Kidney (tissue), 14 donors: ENCODE data around the gene TUBA4A. TPM values are rescaled to one million over a fixed set of nuclear protein-coding genes. Genes with fewer than 3 reads are reported as not detected.
A peak's percentile ranks its signal among the peaks of the same experiment; 100 is the strongest.

Experiments
- DNase-seq, 5 donors: peaks; one replicate each; pipeline ENCODE4 v3.0.0-alpha.2; 2013 to 2020
- FAIRE-seq: peaks from 2 replicates; lab custom pipeline; 2012; peaks lifted over from hg19 to GRCh38; lab: Jason Lieb, UNC
- H3K27ac ChIP-seq, 2 donors: one replicate each; pipeline ENCODE4 v1.7.0; 2013; ENCODE audit warnings: low read depth in 2 of 2, low read length in 2 of 2, inconsistent platforms in 1 of 2
- H3K27me3 ChIP-seq: one replicate; pipeline ENCODE4 v1.7.1; 2013; ENCODE audit warnings: low read length, inconsistent platforms; ENCODE audit not compliant: control insufficient read depth, insufficient read depth
- H3K36me3 ChIP-seq, 3 donors: one replicate each; pipeline versions ENCODE4 v1.7.0 to v1.7.1; 2013; ENCODE audit warnings: low read length in 3 of 3, control low read depth in 1 of 3, inconsistent platforms in 1 of 3; ENCODE audit not compliant: insufficient read depth in 3 of 3, control insufficient read depth in 2 of 3
- H3K4me1 ChIP-seq, 3 donors: one replicate each; pipeline versions ENCODE4 v1.7.0 to v1.7.1; 2013; ENCODE audit warnings: low read length in 3 of 3, inconsistent platforms in 1 of 3, low read depth in 1 of 3; ENCODE audit not compliant: control insufficient read depth in 2 of 3, insufficient read depth in 2 of 3
- H3K4me3 ChIP-seq, 3 donors: one replicate each; pipeline versions ENCODE4 v1.7.0 to v1.8.1; 2013; ENCODE audit warnings: low read length in 3 of 3, control low read depth in 1 of 3, inconsistent platforms in 1 of 3
- H3K9ac ChIP-seq, 3 donors: one replicate each; pipeline versions ENCODE4 v1.7.0 to v1.7.1; 2013; ENCODE audit warnings: low read length in 3 of 3, control low read depth in 1 of 3, inconsistent platforms in 1 of 3
- H3K9me3 ChIP-seq, 3 donors: one replicate each; pipeline versions ENCODE4 v1.7.0 to v1.7.1; 2013; ENCODE audit warnings: low read length in 3 of 3, control low read depth in 1 of 3, inconsistent platforms in 1 of 3; ENCODE audit not compliant: control insufficient read depth in 2 of 3, insufficient read depth in 1 of 3
- intact Hi-C: fragments of 100-400 bp; cut with DNase I; formaldehyde crosslinking; loops from one replicate; pipeline ENCODE4 v1.11.1; 2022
- polyA plus RNA-seq: library from polyadenylated mRNA; stranded (reverse); fragments of 350-450 nt; fragmentation: Illumina TruSeq; extraction: RNeasy Lipid Tissue Mini Kit (QIAGEN cat#74804); gene quantifications from one replicate; pipeline ENCODE4 v1.2.3, GENCODE V29; 2014; ENCODE audit warnings: low read depth, low replicate concordance; ENCODE audit not compliant: insufficient read depth
- total RNA-seq: library from RNA; stranded (reverse); fragmentation: NEBNext Ultra II Directional; extraction: Animal tissue kit (Norgen Biotek cat#: 25700); gene quantifications from one replicate; pipeline ENCODE4 v1.2.1, GENCODE V29; 2021
- TF ChIP-seq, protein P1 (sequence below): IDR thresholded peaks from 3 replicates; pipeline ENCODE4 v1.5.1; 2012; ENCODE audit warnings: mild to moderate bottlenecking, moderate library complexity, borderline replicate concordance; ENCODE audit not compliant: insufficient read depth; ENCODE audit errors: extremely low read depth
- donor health status: control.
- donor health status: control.
- donor health status: control.
- donor health status: control.
- donor health status: control.
- donor health status: DM: yes; HTN: yes; CAD: no.
- donor health status: Normal renal cell carcinoma (clear cell type).

Gene TUBA4A
- total and polyA plus RNA-seq, 2 donors from 2014 or later = 49.4 to 156 TPM

GRCh38 chr2:219272356-219272755 lies 18.6 kb upstream of the TUBA4A start:
- FAIRE-seq (no peak), DNase-seq (peak in 3 of 5 donors; percentile 0 to 24 (median 8))
- Histone ChIP-seq H3K4me1 (peaks cover 0 to 11% (median 2%) of the 10 kb centered on the region in 3 donors), H3K4me3 (no peak overlapping the region), H3K27me3 (no peaks in the 10 kb centered on the region), H3K9ac (no peak overlapping the region), H3K9me3 (no peaks in the 10 kb centered on the region), H3K36me3 (no peaks in the 10 kb centered on the region), H3K27ac (no peak overlapping the region)
- intact Hi-C loops = no loop called here
- TF ChIP-seq, protein P1, sequence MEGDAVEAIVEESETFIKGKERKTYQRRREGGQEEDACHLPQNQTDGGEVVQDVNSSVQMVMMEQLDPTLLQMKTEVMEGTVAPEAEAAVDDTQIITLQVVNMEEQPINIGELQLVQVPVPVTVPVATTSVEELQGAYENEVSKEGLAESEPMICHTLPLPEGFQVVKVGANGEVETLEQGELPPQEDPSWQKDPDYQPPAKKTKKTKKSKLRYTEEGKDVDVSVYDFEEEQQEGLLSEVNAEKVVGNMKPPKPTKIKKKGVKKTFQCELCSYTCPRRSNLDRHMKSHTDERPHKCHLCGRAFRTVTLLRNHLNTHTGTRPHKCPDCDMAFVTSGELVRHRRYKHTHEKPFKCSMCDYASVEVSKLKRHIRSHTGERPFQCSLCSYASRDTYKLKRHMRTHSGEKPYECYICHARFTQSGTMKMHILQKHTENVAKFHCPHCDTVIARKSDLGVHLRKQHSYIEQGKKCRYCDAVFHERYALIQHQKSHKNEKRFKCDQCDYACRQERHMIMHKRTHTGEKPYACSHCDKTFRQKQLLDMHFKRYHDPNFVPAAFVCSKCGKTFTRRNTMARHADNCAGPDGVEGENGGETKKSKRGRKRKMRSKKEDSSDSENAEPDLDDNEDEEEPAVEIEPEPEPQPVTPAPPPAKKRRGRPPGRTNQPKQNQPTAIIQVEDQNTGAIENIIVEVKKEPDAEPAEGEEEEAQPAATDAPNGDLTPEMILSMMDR = no peak

DNA sequence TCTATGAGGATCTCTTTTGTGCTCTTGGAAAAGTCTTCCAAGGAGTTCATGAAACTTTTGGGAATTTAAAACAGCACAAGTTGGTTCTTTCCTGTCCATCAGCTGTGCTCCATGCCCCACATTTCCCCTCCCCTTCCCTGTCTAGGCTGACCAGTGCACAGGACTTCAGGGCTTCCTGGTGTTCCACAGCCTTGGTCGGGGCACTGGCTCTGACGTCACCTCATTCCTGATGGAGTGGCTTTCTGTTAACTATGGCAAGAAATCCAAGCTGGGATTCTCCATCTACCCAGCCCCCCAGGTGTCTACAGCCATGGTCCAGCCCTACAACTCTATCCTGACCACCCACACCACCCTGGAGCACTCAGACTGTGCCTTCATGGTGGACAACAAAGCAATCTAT lies 17.3 kb upstream of the TUBA4A start:
- intact Hi-C loops = no loop called here

DNA sequence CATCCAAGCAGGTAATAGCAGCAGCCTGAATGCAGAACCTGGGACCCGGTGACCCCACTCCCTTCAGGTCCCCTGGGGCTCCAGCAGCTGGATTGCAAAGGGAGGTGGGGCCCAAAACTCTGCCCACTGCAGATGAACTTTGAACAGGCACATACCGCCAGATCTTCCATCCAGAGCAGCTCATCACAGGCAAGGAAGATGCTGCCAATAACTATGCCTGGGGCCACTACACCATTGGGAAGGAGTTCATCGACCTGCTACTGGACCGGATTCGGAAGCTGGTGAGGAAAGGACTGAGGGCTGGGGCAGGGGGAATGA lies 16.3 kb upstream of the TUBA4A start:
- Histone ChIP-seq H3K9me3 (no peaks in the 10 kb centered on the region), H3K4me3 (no peak overlapping the region), H3K27ac (peak overlapping the region in 1 of 2 donors; percentile 26), H3K36me3 (no peaks in the 10 kb centered on the region), H3K9ac (no peak overlapping the region), H3K27me3 (no peaks in the 10 kb centered on the region), H3K4me1 (peaks cover 0 to 11% (median 2%) of the 10 kb centered on the region in 3 donors)
- intact Hi-C loops = no loop called here
- FAIRE-seq = no peak
- TF ChIP-seq, protein P1 = no peak
- DNase-seq = peak; percentile 7 to 45 (median 26)

More for the DNA sequence above, 17.3 kb upstream of the TUBA4A start:
- H3K4me1 ChIP-seq = peaks cover 0 to 11% (median 2%) of the 10 kb centered on the region in 3 donors
- DNase-seq = peak in 1 of 5 donors; percentile 27
- H3K4me3 ChIP-seq = no peak overlapping the region
- no peak overlapping the region for H3K27ac ChIP-seq
- no peak for FAIRE-seq
- H3K9ac ChIP-seq = no peak overlapping the region
- TF ChIP-seq, protein P1 = no peak
- H3K9me3 ChIP-seq = no peaks in the 10 kb centered on the region
- H3K36me3 ChIP-seq = no peaks in the 10 kb centered on the region
- H3K27me3 ChIP-seq = no peaks in the 10 kb centered on the region
